ENCODE results near the gene MRPL23.

Gene MRPL23

DNA sequence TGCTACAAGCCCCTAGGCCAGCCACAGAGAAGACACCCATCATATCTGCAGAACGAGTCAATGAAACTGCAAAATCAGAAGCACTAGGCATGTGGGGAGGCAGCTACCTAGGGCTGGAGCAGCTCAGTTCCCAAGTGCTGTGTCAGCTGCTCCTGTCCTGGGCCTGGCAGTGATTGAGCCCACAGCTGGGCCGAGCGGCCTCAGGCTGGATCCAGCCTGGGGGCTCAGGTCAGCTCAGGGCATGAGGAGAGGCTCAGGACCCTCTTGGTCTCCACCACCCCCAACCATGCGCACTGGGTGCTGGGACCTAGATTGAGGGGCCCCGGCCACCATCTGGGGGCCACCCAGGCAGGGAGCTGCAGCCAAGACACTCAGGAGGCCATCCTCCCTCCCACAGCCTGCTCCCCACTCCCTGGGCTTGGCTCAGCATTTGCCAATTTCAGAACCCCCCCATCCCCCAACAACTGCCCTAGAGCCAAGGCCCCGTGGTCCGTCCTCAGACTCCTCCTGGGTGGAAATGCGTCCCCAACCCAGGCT, 30.1 kb upstream of the MRPL23 start:
- no peak overlapping the region for H3K9ac ChIP-seq (ENCODE audit: low read length)

DNA sequence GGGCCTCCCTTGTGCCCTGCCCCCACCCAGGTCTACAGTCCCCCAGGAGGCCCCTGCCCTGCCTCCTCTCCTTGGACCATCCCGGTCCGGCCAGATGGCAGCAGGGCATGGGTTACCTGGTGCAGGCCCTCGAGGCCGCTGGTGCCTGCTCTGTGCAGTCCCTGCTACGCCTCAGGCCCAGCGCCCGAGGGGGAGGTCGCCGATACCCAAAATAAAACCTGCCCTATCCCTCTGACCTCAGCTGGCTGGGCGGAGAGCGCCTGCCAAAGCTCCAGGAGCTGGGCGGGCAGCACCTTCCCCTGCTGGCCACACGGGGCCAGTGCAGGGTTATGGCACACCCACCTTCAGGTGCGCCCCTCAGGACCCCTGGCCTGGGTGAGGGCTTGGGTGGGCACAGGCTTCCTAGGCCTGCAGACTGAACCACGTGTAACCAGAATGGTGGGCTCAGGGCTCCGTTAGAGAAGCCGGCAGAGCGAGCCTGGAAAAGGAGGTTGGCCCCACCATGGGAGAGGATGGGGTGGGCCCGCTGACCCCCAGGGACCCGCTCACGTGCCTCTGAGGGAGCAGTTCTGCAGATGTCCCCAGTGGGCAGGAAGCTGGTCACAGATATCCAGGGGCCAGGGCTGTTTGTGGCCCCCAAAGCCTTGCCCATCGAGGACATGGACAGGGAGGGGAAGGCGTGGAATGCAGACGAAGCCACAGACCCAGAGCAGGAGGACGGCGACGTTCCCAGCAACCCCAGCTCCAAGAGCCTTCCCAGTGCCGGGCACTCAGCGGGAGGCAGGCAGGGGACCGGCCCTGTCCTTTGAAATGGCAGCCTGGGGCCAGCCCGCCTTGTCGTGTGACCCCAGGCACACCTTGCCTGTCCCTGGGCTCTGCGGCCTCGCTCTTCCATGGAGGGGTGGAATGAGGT, 29.4 kb upstream of the MRPL23 start:
- Histone ChIP-seq H3K27me3 (ENCODE audit: control insufficient read depth, insufficient read depth, low read length) (no peaks in the 10 kb centered on the region), H3K4me3 (ENCODE audit: low read length) (no peak overlapping the region), H3K9me3 (ENCODE audit: control insufficient read depth, low read length) (no peaks in the 10 kb centered on the region), H3K4me1 (ENCODE audit: control insufficient read depth, insufficient read depth, low read length) (no peaks in the 10 kb centered on the region), H3K36me3 (ENCODE audit: control insufficient read depth, insufficient read depth, low read length) (no peaks in the 10 kb centered on the region), H3K9ac (ENCODE audit: low read length) (no peak overlapping the region)

More for the DNA sequence above, 30.1 kb upstream of the MRPL23 start:
- Histone ChIP-seq H3K36me3 (ENCODE audit: control insufficient read depth, insufficient read depth, low read length) (no peaks in the 10 kb centered on the region), H3K4me3 (ENCODE audit: low read length) (no peak overlapping the region), H3K4me1 (ENCODE audit: control insufficient read depth, insufficient read depth, low read length) (no peaks in the 10 kb centered on the region), H3K27me3 (ENCODE audit: control insufficient read depth, insufficient read depth, low read length) (no peaks in the 10 kb centered on the region), H3K9me3 (ENCODE audit: control insufficient read depth, low read length) (no peaks in the 10 kb centered on the region)

- Histone ChIP-seq H3K4me1 (ENCODE audit: control insufficient read depth, insufficient read depth, low read length) (no peaks in the 10 kb centered on the region), H3K4me3 (ENCODE audit: low read length) (no peak overlapping the region), H3K27me3 (ENCODE audit: control insufficient read depth, insufficient read depth, low read length) (no peaks in the 10 kb centered on the region), H3K9ac (ENCODE audit: low read length) (no peak overlapping the region), H3K36me3 (ENCODE audit: control insufficient read depth, insufficient read depth, low read length) (no peaks in the 10 kb centered on the region), H3K9me3 (ENCODE audit: control insufficient read depth, low read length) (no peaks in the 10 kb centered on the region)
Measured at GRCh38 chr11:1918436-1919315, 28.5 kb upstream of the MRPL23 start.

DNA sequence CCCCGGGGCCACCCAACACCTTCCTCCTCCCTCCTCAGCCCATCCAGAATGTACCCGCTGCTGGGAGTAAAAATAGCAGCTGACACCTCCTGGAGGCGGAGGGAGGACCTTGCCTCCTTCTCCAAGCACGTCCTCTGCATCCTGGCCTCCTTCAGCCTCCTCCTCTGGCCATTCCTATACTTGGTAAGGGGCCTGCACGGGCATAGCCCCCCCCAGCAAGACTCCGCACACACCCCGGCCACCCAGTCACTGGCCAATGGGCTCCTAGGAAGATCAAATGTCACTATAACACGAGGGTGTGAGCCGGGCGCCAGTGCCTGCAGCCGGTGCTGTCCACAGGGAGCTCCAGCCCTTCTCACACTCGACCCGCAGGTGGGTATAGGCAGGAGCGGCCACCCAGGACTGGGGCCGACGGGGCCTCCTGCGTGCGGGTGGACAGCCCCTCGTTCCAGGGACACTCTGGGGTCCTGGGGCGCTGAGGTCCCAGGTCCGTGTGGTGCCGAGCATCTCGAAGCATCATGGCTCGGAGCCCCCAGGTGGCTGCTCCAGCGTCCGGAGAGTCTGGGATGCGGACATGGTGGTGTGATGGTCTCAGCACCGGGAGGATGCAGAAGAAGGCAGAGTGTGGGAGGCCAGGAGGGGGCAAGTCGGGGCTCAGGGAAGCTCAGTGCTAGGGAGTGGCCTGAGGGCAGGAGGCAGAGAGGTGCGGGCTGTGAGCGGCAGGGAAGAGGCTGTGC, 27.6 kb upstream of the MRPL23 start, which contains the start of gene TNNT3:
Gene TNNT3 (plus strand): TSS at position 313 of the 737 bp plus-strand sequence. CDS start 3,172 bp downstream, outside the sequence.
- Histone ChIP-seq H3K9ac (ENCODE audit: low read length) (no peak within 1 kb of the TSS), H3K4me1 (ENCODE audit: control insufficient read depth, insufficient read depth, low read length) (no peaks in the 10 kb centered on the region)

GRCh38 chr11:1920128-1920908, 26.8 kb upstream of the MRPL23 start:
- Histone ChIP-seq H3K36me3 (ENCODE audit: control insufficient read depth, insufficient read depth, low read length) (no peaks in the 10 kb centered on the region), H3K9ac (ENCODE audit: low read length) (no peak overlapping the region), H3K9me3 (ENCODE audit: control insufficient read depth, low read length) (no peaks in the 10 kb centered on the region), H3K4me1 (ENCODE audit: control insufficient read depth, insufficient read depth, low read length) (no peaks in the 10 kb centered on the region), H3K4me3 (ENCODE audit: low read length) (no peak overlapping the region), H3K27me3 (ENCODE audit: control insufficient read depth, insufficient read depth, low read length) (peaks cover 4% of the 10 kb centered on the region)

More for the DNA sequence above, 27.6 kb upstream of the MRPL23 start, which contains the start of gene TNNT3:
- no peaks in the 10 kb centered on the region for H3K36me3 ChIP-seq (ENCODE audit: control insufficient read depth, insufficient read depth, low read length)
- H3K4me3 ChIP-seq (ENCODE audit: low read length), result no peak within 1 kb of the TSS
- H3K27me3 ChIP-seq (ENCODE audit: control insufficient read depth, insufficient read depth, low read length), result peaks cover 3% of the 10 kb centered on the region
- no peaks in the 10 kb centered on the region for H3K9me3 ChIP-seq (ENCODE audit: control insufficient read depth, low read length)

GRCh38 chr11:1920909-1921573, 26.1 kb upstream of the MRPL23 start:
- H3K9me3 ChIP-seq (ENCODE audit: control insufficient read depth, low read length), result no peaks in the 10 kb centered on the region
- H3K9ac ChIP-seq (ENCODE audit: low read length), result no peak overlapping the region
- H3K27me3 ChIP-seq (ENCODE audit: control insufficient read depth, insufficient read depth, low read length), result peaks cover 6% of the 10 kb centered on the region
- H3K4me3 ChIP-seq (ENCODE audit: low read length), result no peak overlapping the region
- no peaks in the 10 kb centered on the region for H3K4me1 ChIP-seq (ENCODE audit: control insufficient read depth, insufficient read depth, low read length)
- no peaks in the 10 kb centered on the region for H3K36me3 ChIP-seq (ENCODE audit: control insufficient read depth, insufficient read depth, low read length)

GRCh38 chr11:1921574-1922141, 25.5 kb upstream of the MRPL23 start:
- no peaks in the 10 kb centered on the region for H3K36me3 ChIP-seq (ENCODE audit: control insufficient read depth, insufficient read depth, low read length)
- H3K4me3 ChIP-seq (ENCODE audit: low read length), result no peak overlapping the region
- no peaks in the 10 kb centered on the region for H3K4me1 ChIP-seq (ENCODE audit: control insufficient read depth, insufficient read depth, low read length)
- H3K27me3 ChIP-seq (ENCODE audit: control insufficient read depth, insufficient read depth, low read length), result peaks cover 6% of the 10 kb centered on the region
- H3K9ac ChIP-seq (ENCODE audit: low read length), result no peak overlapping the region
- no peaks in the 10 kb centered on the region for H3K9me3 ChIP-seq (ENCODE audit: control insufficient read depth, low read length)

DNA sequence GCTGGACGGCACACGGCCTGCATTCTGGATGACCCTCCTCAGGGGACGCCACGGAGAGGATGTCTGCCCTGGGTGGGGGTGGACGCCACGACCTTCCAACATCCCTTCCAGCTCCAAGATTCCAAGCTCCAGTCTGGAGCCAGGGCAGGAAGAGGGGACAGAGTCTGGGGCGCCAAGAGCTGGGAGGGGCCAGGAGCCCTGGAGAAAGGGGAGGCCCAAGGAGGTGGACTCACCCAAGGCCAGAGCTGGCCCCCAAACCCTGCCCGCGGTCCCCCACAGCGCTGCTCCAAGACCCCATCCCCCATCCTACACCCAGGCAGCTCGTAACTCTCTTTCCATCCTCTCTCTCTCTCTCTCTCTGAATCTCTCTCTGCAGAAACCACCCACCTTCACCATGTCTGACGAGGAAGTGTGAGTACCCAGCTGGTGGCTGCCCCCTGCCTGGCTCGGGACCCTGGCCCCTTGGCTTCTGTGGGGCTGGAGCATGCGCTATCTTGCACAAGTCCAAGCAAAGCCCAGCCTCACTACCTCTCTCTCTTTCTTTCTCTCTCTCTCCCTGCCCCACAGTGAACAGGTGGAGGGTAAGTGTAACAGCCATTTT, 24.6 kb upstream of the MRPL23 start:
- Histone ChIP-seq H3K9me3 (ENCODE audit: control insufficient read depth, low read length) (no peaks in the 10 kb centered on the region), H3K9ac (ENCODE audit: low read length) (no peak overlapping the region), H3K4me3 (ENCODE audit: low read length) (no peak overlapping the region), H3K4me1 (ENCODE audit: control insufficient read depth, insufficient read depth, low read length) (no peaks in the 10 kb centered on the region), H3K27me3 (ENCODE audit: control insufficient read depth, insufficient read depth, low read length) (peaks cover 6% of the 10 kb centered on the region), H3K36me3 (ENCODE audit: control insufficient read depth, insufficient read depth, low read length) (no peaks in the 10 kb centered on the region)

DNA sequence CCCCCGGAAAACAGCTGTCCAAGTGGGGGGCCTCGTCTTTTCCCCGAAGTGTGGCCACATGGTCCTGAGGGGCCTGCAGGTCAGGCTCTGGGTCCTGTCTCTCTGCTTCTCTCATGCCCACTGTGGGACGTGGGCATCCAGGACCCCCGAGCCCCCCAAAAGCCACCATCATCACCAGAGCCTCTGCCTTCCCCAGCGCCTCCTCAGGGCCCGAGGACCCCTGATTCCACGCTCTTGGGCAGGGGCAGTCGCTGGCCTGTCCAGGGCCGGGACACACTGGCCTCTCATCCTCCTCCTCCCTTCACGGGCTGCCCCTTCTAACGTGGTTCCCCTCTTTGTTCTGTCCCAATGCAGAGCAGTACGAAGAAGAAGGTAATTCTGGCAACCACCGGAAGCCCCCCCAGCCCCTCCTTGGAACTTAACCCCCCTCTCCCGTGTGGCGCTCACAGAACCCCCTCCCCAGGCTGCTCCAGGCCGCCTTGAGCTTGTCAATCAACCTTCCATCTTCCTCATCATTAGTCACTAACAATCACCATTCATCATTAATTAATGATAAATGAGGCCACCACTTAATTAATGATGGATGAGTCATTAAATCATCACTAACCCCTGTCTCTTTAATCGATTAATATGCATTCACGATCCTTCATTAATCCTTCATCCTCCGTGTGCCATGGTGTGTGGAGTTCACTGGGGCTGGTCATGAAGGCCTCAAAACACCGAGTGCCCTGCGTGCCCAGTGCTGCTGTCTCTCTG, 23.8 kb upstream of the MRPL23 start:
- H3K4me3 ChIP-seq (ENCODE audit: low read length), result no peak overlapping the region
- H3K4me1 ChIP-seq (ENCODE audit: control insufficient read depth, insufficient read depth, low read length), result no peaks in the 10 kb centered on the region
- no peaks in the 10 kb centered on the region for H3K36me3 ChIP-seq (ENCODE audit: control insufficient read depth, insufficient read depth, low read length)

More for the DNA sequence above, 23.8 kb upstream of the MRPL23 start:
- H3K9ac ChIP-seq (ENCODE audit: low read length), result no peak overlapping the region
- peaks cover 6% of the 10 kb centered on the region for H3K27me3 ChIP-seq (ENCODE audit: control insufficient read depth, insufficient read depth, low read length)
- H3K9me3 ChIP-seq (ENCODE audit: control insufficient read depth, low read length), result no peaks in the 10 kb centered on the region

All from mucosa of stomach (tissue), 1 donor.